ENCODE data around the gene RERE. TPM values are rescaled to one million over a fixed set of nuclear protein-coding genes. Genes with fewer than 3 reads are reported as not detected.

The RERE gene
- polyA plus RNA-seq, 1 of the 3 experiments (the other 2 are of a cell fraction): 8.1 TPM

DNA sequence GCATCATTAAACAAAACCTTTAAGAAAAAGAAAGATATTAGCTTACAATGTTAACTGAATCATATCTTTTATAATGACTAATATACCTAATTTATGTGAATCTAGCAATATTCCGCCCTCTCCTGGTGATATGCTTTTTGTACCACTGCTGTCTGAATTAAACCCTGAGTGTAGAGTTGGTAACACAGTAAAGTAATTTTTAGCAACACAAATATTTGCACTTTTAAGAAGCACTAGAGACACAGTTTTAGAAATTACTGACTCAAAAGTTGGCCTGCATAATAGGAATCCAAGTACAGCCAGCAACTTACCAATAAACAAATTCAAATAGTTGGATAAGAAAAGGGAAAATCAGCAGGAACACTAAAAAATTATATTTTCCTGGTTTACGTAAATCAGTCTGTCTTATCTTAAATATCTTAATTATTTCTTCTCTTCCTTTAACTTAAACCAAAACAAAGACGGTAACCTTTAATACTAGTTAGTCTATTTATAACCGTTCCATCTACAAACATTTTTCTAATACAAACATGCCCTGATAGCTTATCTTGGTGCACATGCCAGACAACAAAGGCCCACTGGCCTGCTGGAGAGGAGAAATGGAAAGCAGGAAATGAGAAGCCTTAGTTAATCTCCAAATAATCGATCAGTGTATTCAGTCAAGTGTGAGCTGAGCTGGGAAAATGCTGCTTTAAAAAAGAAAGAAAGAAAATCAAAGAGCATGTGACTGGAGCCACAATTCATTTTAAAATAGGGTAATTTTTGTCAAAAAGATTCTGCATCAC lies 246.0 kb downstream of the RERE start (continued):
- TF ChIP-seq MXI1 (IDR thresholded peaks at IDR 0.05; ENCODE audit: low read depth, low read length): 0 out of 2 replicates have a peak, but pooled peaks have one; percentile 16
- TF ChIP-seq FOSL2 (IDR thresholded peaks at IDR 0.05; ENCODE audit: borderline replicate concordance, low read depth): peak; percentile 7; the same call in 1 of the 2 replicates
- no peak for TF ChIP-seq TEAD4 (IDR thresholded peaks at IDR 0.05; ENCODE audit: borderline replicate concordance, insufficient read depth)
- TF ChIP-seq, protein P1, sequence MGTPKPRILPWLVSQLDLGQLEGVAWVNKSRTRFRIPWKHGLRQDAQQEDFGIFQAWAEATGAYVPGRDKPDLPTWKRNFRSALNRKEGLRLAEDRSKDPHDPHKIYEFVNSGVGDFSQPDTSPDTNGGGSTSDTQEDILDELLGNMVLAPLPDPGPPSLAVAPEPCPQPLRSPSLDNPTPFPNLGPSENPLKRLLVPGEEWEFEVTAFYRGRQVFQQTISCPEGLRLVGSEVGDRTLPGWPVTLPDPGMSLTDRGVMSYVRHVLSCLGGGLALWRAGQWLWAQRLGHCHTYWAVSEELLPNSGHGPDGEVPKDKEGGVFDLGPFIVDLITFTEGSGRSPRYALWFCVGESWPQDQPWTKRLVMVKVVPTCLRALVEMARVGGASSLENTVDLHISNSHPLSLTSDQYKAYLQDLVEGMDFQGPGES (IDR thresholded peaks at IDR 0.05; ENCODE audit: low read depth, low read length): no peak
- TF ChIP-seq, protein P2, sequence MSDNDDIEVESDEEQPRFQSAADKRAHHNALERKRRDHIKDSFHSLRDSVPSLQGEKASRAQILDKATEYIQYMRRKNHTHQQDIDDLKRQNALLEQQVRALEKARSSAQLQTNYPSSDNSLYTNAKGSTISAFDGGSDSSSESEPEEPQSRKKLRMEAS (IDR thresholded peaks at IDR 0.05; ENCODE audit: low read depth): no peak
- peak; percentile 51 for TF ChIP-seq RAD21 (IDR thresholded peaks at IDR 0.05; ENCODE audit: low read length)
- TF ChIP-seq SIN3A (IDR thresholded peaks at IDR 0.05; ENCODE audit: borderline replicate concordance, low read depth, low read length): no peak
- no peak for TF ChIP-seq NRF1 (IDR thresholded peaks at IDR 0.05; ENCODE audit: low read depth, low read length)
- no peak for TF ChIP-seq POLR2AphosphoS5 (IDR thresholded peaks at IDR 0.05; ENCODE audit: low read depth, low read length)
- 0 out of 2 replicates have a peak, but pooled peaks have one; percentile 25 for TF ChIP-seq SMC3 (IDR thresholded peaks at IDR 0.05; ENCODE audit: low read depth, low read length)
- TF ChIP-seq, protein P3, sequence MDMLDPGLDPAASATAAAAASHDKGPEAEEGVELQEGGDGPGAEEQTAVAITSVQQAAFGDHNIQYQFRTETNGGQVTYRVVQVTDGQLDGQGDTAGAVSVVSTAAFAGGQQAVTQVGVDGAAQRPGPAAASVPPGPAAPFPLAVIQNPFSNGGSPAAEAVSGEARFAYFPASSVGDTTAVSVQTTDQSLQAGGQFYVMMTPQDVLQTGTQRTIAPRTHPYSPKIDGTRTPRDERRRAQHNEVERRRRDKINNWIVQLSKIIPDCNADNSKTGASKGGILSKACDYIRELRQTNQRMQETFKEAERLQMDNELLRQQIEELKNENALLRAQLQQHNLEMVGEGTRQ (IDR thresholded peaks at IDR 0.05; ENCODE audit: borderline replicate concordance, low read depth, low read length): no peak
- TF ChIP-seq RCOR1 (IDR thresholded peaks at IDR 0.05; ENCODE audit: low read length): no peak
- no peak for TF ChIP-seq TAF1 (IDR thresholded peaks at IDR 0.05; ENCODE audit: borderline replicate concordance, low read depth, low read length)
- no peak for TF ChIP-seq NFIC (IDR thresholded peaks at IDR 0.05; ENCODE audit: borderline replicate concordance)
- TF ChIP-seq, protein P4, sequence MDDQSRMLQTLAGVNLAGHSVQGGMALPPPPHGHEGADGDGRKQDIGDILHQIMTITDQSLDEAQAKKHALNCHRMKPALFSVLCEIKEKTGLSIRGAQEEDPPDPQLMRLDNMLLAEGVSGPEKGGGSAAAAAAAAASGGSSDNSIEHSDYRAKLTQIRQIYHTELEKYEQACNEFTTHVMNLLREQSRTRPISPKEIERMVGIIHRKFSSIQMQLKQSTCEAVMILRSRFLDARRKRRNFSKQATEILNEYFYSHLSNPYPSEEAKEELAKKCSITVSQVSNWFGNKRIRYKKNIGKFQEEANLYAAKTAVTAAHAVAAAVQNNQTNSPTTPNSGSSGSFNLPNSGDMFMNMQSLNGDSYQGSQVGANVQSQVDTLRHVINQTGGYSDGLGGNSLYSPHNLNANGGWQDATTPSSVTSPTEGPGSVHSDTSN (IDR thresholded peaks at IDR 0.05): no peak
- TF ChIP-seq, protein P5, sequence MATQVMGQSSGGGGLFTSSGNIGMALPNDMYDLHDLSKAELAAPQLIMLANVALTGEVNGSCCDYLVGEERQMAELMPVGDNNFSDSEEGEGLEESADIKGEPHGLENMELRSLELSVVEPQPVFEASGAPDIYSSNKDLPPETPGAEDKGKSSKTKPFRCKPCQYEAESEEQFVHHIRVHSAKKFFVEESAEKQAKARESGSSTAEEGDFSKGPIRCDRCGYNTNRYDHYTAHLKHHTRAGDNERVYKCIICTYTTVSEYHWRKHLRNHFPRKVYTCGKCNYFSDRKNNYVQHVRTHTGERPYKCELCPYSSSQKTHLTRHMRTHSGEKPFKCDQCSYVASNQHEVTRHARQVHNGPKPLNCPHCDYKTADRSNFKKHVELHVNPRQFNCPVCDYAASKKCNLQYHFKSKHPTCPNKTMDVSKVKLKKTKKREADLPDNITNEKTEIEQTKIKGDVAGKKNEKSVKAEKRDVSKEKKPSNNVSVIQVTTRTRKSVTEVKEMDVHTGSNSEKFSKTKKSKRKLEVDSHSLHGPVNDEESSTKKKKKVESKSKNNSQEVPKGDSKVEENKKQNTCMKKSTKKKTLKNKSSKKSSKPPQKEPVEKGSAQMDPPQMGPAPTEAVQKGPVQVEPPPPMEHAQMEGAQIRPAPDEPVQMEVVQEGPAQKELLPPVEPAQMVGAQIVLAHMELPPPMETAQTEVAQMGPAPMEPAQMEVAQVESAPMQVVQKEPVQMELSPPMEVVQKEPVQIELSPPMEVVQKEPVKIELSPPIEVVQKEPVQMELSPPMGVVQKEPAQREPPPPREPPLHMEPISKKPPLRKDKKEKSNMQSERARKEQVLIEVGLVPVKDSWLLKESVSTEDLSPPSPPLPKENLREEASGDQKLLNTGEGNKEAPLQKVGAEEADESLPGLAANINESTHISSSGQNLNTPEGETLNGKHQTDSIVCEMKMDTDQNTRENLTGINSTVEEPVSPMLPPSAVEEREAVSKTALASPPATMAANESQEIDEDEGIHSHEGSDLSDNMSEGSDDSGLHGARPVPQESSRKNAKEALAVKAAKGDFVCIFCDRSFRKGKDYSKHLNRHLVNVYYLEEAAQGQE (IDR thresholded peaks at IDR 0.05; ENCODE audit: low read depth, low read length): no peak
- no peak for TF ChIP-seq JUND (IDR thresholded peaks at IDR 0.05)
- no peak for TF ChIP-seq GABPA (IDR thresholded peaks at IDR 0.05; ENCODE audit: low read depth)
- TF ChIP-seq, protein P6, sequence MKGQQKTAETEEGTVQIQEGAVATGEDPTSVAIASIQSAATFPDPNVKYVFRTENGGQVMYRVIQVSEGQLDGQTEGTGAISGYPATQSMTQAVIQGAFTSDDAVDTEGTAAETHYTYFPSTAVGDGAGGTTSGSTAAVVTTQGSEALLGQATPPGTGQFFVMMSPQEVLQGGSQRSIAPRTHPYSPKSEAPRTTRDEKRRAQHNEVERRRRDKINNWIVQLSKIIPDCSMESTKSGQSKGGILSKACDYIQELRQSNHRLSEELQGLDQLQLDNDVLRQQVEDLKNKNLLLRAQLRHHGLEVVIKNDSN (IDR thresholded peaks at IDR 0.05; ENCODE audit: borderline replicate concordance, low read depth): no peak
- no peak for TF ChIP-seq RXRA (IDR thresholded peaks at IDR 0.05; ENCODE audit: borderline replicate concordance, low read depth)

Measured in SK-N-SH (cell line).